ENCODE results near the gene MOB3A.
"Not testable (repeated sequence)": the region's sequence is repeated elsewhere in the genome, so short reads cannot be mapped to it uniquely, and the experiment has no call there.

The MOB3A gene

DNA sequence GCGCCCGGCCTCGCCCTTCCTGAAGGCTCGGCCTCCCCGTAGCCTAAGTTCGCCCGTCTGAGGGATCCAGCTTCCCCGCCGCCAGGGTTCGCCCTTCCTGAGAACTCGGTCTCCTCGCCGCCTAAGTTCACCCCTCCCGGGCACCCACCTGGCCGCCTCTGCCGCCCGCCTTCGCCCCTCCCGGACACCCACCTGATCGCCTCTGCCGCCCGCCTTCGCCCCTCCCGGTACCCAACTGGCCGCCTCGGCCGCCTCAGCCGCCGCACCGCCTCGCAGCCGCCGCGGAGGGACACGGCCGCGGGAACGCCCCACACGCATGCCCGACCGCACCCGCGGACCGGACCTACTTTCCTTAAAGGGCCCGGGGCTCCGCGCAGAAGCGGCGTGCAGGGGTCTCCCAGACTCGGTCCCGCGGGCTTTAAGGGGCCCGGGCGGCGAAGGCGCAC is at the start of gene MOB3A:
TSS of gene MOB3A (minus strand) at position 293 of the 446 bp plus-strand sequence. CDS start 17,766 bp downstream, outside the sequence.
- DNase-seq (ENCODE audit: low spot score): peak; percentile 36

DNA sequence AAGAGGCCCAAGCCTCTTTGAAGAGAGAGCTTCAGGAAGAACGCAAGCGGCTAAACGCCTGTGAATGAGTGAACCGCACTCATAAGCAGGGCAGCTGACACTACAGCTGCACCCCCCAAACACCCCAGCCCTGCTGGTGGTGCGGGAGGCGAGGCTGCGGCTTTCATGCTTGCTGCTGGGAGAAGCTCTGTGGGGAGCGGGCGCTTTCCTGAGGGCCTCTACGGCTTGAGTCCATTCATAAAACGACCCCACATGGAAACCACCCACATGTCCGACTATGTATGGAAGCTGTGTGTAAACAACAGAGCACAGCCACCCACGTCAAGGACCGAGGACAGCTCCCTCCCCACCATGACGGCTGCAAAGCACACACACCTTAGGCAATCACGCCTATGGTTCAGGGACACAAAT is 49.7 kb upstream of the MOB3A start:
- DNase-seq (ENCODE audit: low spot score): no peak

DNA sequence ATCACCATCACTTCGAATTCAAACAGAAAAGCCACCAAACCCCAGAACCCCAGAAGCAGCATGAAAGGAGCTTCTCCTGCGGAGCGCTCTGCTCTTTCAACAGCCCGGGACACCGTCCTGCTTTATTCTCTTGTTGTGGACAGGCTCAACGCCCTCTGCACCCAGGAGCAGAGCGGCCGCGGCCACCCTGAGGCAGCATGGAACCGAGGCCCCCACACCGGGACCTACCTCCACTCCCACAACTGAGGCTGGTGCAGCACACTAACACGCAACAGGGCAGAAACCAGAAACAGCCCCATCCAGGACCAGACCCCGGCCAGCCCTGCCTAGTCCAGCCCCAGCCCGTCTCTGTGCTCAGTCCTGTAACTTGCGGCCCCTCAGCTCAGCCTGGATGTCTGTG is 48.1 kb upstream of the MOB3A start:
- no peak for DNase-seq (ENCODE audit: low spot score)

DNA sequence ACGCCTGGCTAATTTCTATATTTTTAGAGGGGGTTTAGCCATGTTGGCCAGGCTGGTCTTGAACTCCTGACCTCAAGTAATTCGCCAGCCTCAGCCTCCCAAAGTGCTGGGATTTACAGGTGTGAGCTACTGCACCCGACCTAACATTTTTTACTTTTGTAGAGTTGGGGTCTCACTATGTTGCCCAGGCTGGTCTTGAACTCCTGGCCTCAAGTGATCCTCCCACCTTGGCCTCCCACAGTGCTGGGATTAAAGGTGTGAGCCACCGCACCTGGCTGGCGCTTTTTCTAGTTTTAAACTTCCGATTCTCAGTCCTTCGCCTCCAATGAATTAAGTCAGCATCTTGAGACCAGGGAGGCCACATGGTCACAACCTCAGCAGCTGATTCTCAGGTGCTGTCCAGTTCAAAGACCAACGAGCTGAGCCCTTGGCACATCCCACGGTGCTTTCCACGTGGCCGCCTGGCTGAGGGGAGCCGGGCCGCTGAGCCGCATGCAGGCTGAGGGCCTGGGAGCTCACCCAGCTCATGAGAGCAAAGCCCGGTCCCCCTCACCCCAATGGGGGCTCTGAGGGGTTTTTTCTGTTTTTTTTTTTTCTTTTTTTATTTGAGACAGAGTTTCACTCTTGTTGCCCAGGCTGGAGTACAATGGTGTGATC is 46.2 kb upstream of the MOB3A start:
- DNase-seq (ENCODE audit: low spot score): no peak

DNA sequence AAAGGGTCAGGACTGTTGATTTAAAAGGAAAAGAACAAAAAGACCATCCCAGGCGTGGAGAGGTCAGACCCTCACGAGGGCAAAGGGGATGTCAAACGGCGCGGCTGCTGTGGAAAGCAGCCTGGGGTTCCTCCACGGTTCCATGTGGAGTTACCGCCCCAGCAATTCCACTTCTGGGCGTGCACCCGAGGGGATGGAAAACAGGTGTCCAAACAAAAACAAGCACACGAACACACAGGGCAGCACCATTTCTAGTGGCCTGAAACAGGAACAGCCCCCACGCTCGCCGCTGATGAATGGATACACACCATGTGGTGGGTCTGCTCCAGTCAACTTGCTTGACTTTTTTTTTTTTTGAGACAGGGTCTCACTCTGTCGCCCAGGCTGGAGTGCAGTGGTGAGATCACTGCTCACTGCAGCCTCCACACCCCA is 44.0 kb upstream of the MOB3A start:
- DNase-seq (ENCODE audit: low spot score): no peak

DNA sequence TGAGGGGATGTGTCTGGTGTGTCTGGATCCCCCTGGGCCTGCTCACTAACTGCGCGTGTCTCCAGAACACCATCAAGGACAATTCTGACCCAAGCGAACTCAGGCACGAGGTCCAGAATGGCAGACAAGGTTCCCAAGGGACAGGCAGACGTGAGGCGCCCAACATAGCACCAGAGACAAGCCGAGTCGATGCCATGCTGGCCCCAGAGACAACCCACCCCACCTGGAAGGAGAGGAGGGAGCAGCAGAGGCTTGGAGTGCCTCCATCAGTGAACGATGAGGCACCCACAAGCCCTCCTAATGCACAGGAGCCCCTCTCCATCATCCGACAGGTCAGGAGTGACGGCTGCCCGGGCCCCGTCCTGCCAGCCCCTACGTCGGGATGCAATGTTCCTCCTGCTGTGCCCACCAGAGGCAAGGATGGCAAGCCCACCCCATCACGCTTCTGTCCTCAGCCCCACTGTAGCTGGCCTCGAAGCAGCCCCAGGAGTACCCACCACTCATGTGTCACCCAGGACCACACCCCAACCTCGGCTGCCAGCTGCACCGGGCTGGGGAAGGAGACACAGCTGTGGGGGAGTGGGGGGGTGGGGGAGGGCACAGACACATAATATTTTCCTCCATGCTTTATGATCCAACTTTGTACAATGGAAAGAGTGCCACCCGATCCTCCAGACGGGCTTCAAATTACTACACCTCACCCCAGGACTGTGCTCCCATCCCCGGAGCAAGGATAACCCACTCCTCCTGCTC is 43.4 kb upstream of the MOB3A start:
- DNase-seq (ENCODE audit: low spot score): no peak

DNA sequence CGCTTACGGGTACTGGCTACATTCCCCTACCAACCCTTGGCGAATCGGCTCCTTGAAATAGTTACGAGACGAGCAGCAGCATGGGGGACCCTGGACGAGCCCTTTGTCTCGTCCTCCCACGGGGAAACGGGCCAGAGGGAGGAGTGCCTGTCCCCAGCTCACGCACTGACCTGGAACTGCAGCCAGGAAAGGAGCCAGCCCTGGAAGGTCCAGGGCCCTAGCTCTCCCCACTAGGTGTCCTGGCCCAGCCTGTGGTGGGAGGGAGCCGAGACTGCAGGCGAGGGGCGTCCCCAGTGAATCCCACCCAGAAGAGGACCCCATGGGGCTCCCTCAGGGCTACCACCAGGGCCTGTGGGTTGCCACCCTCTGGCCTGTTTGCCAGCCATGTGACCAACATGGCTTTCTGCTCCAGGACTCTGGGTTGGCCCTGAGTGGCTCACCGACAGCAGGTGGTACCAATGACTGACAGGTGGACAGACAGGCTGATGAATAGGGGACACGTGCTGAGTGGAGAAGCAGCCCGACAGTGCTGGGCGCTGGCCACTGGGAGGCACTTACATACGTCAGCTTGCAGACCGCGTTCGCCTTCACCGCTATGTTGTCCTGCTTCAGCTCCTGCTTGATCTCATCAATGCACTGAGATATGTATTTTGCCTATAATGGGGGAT is 42.1 kb upstream of the MOB3A start:
- DNase-seq (ENCODE audit: low spot score): no peak

DNA sequence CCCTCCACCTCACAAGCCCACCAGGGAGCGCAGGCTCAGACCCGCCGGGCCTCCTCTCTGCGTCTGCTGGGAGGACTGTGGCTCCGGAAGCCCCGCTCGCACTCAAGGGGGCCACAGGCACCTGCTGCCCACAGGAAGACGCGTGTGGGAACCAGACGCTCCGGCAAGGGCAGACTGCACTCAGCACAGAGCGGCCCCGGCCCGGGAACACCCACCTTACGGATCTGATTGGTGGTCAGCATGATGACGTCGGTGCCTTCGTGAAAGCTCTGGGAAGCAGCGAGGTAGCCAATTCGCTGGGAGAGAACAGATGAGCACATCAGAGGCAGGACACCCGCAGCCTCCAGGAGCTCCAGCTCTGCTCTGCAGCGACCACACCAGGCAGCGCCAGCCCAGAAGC is 40.7 kb upstream of the MOB3A start:
- DNase-seq (ENCODE audit: low spot score): no peak

DNA sequence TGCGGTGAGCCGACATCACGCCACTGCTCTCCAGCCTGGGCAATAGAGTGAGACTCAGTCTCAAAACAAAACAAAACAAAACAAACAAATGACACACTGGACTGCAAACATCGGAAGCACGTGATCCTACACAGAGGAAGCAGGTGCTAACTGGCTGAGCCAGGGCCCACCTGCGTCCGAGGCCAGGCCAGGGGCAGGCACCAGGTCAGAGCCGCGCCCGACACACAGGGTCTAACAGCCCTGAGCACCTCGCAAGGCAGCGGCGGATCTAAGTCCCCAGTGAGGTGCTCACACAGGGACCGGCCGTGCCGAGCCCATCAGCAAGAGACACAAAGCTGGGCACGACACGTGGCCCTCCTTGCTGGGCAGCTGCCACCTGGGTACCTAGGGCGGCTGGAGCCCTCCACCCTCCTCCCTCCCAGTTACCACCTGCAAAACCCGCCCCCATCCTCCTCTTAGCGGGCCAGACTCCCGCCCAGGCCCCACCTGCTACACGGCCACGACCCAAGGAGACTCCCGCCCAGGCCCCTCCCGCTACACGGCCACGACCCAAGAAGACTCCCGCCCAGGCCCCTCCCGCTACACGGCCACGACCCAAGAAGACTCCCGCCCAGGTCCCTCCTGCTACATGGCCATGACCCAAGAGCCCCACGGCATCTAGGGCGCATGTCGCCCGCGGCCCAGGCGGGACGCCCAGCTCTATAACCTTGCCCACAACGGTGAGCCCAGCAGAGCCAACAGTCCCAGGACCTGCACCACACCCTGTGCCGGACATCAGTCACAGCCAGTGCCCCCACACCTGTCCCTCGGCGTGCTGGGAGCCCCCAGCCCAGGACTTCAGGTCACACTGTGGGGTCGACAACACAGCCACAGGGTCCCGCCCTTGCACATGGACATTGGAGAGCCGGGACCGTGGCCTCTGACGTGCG is 39.6 kb upstream of the MOB3A start:
- DNase-seq (ENCODE audit: low spot score): no peak

DNA sequence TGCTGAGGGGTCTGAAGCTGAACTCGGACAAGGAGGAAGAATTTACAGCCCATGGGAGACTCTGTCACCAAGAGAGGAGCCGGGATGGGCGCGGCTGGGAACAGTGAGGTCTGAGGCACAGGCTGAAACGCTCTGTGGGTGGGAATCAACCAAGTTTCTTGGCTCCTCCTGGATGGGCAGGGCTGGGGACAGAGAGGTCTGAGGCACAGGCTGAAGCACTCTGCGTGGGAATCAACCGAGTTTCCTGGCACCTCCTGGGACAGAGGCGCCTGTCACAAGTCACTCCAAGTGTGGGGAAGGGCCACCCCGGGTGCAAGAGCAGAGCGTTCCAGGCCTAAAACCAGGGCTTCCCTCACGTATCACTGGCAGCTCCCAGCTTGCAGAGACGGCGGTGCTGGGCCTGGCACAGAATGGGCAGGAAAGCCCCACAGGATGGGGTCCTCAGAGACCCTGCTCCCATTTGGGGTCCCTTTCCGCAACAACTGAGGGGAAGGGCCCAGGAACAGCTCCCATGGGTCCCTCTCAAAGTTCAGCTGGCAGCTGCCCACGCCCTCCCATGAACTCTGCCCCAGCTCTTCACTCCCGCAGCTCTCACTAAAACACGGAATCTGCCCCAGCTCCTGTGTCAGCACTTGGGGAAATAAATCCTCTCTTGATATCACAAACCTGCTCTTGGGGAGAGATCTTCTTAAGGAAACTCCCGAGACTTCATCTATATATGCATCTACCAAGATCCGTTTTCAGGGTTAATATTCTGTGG is 36.8 kb upstream of the MOB3A start:
- no peak for DNase-seq (ENCODE audit: low spot score)

DNA sequence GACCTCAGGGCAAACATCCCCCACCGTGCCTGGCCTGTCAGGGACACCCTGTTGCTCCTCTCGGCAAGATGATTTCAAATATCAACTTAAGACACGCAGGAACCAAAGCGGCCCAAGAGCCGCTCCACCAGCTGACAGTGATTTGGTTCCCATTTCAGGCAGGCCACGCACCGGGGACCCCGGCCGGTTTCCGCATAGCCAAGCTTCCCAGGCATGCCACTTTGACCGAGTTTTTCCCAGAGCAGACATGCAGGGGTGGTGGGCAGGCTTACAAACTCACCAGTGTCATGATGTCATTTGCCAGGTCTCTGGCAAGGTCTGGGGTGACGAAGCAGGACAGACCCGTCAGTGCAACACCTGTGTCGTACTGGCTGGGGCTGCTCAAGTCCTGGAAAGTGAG is 36.1 kb upstream of the MOB3A start:
- DNase-seq (ENCODE audit: low spot score): no peak

DNA sequence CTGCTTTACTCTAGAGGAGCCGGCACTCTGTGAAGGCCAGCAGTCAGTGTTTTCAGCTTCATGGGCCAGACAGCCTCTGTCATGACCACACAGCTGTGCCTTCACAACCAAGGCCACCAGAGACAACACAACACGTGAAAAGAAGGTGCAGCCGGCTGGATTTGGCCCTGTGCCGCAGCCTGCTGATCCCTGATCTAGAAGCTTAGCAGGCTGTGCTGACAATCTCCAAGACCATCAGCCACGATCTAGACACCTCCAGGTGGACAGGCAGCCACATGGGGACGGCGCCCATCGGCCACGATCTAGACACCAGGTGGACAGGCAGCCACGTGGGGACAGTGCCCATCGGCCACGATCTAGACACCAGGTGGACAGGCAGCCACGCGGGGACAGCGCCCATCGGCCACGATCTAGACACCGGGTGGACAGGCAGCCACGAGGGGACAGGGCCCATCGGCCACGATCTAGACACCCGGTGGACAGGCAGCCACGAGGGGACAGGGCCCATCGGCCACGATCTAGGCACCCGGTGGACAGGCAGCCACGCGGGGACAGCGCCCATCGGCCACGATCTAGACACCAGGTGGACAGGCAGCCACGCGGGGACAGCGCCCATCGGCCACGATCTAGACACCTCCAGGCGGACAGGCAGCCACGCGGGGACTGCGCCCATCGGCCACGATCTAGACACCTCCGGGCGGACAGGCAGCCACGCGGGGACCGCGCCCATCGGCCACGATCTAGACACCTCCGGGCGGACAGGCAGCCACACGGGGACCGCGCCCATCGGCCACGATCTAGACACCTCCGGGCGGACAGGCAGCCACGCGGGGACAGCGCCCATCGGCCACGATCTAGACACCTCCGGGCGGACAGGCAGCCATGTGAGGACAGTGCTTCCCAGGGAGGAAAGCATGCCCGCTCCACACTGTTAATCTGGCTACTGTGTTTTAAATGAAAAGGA is 35.2 kb upstream of the MOB3A start:
- DNase-seq (ENCODE audit: low spot score): not testable (repeated sequence)

DNA sequence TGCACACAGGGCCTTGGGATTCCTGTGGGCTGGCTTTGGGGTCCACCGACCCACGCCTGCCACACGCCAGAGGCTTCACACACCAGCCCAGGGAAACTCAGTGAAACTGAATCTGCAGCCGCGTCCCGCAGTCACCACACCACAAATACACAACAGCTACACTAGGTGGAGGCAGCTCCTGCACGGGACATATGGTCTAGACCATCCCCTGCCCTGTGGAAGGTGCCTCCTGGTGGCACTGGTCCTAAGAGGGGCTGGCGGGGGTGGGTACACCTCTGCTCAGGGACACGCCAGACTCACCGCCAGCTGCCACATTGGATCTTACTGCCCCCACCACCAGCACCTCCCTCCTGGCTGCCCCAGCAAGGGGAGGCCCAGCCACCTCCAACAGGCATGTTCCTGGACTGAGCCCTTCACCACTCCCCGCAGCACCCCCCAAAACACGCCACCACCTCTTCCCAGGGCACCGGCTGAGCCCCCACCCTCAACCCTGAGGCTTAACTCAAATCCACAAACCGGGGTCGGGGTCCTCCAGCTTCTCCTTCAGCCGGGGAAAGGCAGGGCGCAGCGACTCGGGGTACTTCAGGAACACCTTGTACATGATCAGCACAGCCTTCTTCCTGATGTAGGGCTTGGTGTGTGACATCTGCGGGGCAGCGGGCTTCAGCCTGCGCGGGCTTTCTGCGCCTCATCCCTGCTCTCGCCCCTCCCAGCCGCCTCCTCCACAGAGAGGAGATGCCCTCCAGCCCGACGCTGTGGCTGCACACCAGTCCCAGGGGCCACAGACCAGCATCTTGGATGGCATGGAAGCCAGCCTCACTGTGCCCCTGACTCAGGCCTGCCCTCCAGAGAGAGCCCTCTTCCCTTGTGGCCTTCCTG is 34.0 kb upstream of the MOB3A start:
- no peak for DNase-seq (ENCODE audit: low spot score)

DNA sequence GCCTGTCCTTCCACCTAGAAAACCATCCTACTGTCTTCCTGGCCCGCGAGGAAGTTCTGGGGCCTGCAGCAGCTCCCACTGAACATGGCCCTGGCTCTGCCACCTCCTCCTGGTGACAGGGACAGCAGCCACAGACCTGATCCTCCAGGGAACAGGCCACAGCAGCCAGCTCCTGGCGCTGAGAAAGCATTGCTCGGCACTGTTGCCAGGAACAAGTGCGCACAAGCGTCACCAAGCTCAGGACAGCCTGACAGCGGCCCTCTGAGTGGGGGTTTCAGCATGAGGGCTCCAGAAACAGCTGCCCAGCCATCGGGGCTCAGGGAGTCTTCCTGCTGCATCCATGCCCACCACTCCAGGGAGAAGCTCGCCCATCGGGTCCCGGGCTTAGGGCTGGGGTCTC is 33.4 kb upstream of the MOB3A start:
- DNase-seq (ENCODE audit: low spot score): no peak

DNA sequence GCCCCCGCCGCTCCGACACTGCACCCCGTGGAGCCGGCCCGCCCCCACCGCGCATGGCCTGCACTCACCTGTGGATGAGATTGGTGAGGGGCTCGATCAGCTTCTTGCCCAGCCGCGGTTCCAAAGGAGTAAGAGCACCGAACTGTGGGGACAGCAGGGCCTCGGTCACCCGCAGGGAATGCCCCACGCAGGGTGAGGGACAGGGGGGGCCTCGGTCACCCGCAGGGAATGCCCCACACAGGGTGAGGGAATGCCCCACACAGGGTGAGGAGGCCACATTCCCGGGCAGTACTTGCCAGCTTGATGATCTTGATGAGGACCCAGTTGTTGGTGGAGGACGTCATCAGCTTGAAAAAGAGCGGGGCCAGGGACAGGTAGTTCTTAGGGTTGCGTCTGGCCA is 32.9 kb upstream of the MOB3A start:
- DNase-seq (ENCODE audit: low spot score): no peak

DNA sequence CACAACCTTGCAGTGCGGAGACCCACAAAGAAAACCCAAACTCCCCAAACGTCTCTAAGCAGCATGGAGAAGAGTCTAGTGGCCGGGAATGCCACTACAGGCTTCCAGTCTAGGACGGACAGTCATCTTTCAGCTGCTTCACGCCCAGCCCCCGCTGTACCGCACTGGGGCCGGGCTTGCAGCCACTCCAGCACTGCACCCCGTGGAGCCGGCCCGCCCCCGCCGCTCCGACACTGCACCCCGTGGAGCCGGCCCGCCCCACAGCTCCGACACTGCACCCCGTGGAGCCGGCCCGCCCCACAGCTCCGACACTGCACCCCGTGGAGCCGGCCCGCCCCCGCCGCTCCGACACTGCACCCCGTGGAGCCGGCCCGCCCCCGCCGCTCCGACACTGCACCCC is 32.1 kb upstream of the MOB3A start:
- not testable (repeated sequence) for DNase-seq (ENCODE audit: low spot score)

DNA sequence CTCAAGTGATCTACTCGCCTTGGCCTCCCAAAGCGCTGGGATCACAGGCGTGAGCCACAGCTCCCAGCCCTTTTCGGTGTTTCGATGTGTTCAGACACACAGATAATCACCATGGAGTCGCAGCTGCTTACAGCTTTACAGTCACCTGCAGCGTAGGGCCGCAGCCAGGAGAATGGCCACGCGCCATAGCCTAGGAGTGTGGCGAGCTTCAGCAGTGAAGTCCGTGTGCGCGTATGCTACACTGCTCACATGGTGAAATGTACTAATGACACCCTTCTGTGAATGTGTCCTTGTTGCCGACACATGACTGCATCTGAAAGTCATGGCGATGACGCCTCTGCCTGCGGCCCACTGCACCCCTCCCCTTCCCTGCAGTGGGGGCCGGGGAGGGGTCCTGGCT is 31.6 kb upstream of the MOB3A start:
- no peak for DNase-seq (ENCODE audit: low spot score)

DNA sequence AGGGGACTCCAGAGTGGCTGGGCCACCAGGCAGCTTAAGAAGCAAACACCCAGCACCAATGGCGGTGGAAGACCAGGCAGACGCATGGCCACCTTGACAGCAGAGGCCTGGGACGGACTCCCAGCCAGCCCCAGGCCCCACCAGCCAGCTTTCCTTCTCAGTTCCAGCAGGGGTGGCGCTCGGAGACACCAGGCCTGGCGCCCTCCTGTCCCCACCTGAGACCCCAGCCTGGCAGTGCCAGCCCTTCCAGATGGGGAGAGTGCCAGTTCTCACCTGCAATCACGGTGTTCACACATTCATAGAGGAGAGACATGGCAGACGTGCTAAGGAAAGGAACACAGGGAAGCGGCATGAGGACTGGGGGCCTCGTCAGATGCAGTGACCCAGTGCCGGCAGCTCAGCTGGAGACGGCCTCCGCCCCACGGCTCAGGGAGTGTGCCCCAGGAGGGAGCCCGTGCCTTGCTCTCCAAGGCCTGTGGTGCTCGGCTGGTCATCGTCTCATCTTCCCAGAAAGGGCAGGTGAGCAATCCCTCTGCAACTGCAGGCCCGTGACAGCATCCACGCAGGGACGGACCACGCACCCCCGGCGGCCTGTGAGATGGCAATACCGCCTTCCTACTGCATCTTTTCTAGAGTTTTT is 30.9 kb upstream of the MOB3A start:
- no peak for DNase-seq (ENCODE audit: low spot score)

Measured in germinal center (tissue), 1 donor.